Measurements from ENCODE around the gene RECQL5.

DNA sequence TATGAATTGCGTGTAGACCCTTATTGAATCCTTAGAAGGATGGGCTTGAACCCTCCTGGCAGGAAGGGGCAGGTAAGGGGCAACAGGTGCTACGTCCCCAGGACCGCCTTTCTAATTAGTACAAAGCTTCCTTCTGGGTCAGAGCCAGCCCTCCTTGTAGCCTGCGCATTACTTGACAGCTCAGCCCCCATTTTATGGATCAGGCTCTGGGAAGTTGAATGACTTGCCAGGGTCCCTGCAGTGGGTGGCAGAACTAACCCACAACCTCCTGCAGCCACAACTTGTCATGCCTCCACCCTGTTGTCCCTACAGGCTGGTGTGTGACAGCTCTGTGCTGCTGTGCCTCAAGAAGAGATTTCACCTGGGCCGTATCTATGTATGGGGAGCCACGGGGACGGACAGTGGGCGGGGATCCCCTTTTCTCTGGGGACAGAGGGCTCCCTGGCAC lies 76.6 kb downstream of the RECQL5 start:
- TF ChIP-seq TARDBP (IDR thresholded peaks at IDR 0.05): no peak
- no peak for TF ChIP-seq HDGF (IDR thresholded peaks at IDR 0.05; ENCODE audit: borderline replicate concordance)
- no peak for TF ChIP-seq FOXM1 (IDR thresholded peaks at IDR 0.05; ENCODE audit: borderline replicate concordance)
- no peak for TF ChIP-seq SP1 (IDR thresholded peaks at IDR 0.05)
- no peak for TF ChIP-seq ZNF384 (IDR thresholded peaks at IDR 0.05)
- no peak for TF ChIP-seq ELF4 (IDR thresholded peaks at IDR 0.05)
- no peak for TF ChIP-seq NFRKB (IDR thresholded peaks at IDR 0.05)
- TF ChIP-seq SUZ12 (IDR thresholded peaks at IDR 0.05): no peak
- TF ChIP-seq ARNT (IDR thresholded peaks at IDR 0.05): no peak
- TF ChIP-seq BHLHE40 (IDR thresholded peaks at IDR 0.05; ENCODE audit: borderline replicate concordance): no peak
- TF ChIP-seq FOXA1 (IDR thresholded peaks at IDR 0.05): no peak
- TF ChIP-seq, protein P1, sequence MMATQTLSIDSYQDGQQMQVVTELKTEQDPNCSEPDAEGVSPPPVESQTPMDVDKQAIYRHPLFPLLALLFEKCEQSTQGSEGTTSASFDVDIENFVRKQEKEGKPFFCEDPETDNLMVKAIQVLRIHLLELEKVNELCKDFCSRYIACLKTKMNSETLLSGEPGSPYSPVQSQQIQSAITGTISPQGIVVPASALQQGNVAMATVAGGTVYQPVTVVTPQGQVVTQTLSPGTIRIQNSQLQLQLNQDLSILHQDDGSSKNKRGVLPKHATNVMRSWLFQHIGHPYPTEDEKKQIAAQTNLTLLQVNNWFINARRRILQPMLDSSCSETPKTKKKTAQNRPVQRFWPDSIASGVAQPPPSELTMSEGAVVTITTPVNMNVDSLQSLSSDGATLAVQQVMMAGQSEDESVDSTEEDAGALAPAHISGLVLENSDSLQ (IDR thresholded peaks at IDR 0.05): no peak
- TF ChIP-seq L3MBTL2 (conservative IDR thresholded peaks at IDR 0.05): no peak

All from HEK293T (cell line).